ENCODE data around the gene DAB1.

The DAB1 gene

GRCh38 chr1:57142999-57143398 lies 280.9 kb downstream of the DAB1 start:
- no peak for DNase-seq

- no peak for DNase-seq
Measured at GRCh38 chr1:57142169-57142568, 281.7 kb downstream of the DAB1 start.

GRCh38 chr1:57138432-57139078 lies 285.3 kb downstream of the DAB1 start:
- no peak for DNase-seq

GRCh38 chr1:57137980-57138379 lies 285.9 kb downstream of the DAB1 start:
- no peak for DNase-seq

GRCh38 chr1:57134803-57135202 lies 289.1 kb downstream of the DAB1 start:
- no peak for DNase-seq

- no peak for DNase-seq
Measured at GRCh38 chr1:57133686-57134085, 290.2 kb downstream of the DAB1 start.

- DNase-seq: no peak
Measured at GRCh38 chr1:57132993-57133622, 290.8 kb downstream of the DAB1 start.

GRCh38 chr1:57131701-57132394 lies 292.0 kb downstream of the DAB1 start:
- no peak for DNase-seq

GRCh38 chr1:57131257-57131656 lies 292.6 kb downstream of the DAB1 start:
- DNase-seq: no peak

- no peak for DNase-seq
Measured at GRCh38 chr1:57129865-57130264, 294.0 kb downstream of the DAB1 start.

GRCh38 chr1:57127976-57128375 lies 295.9 kb downstream of the DAB1 start:
- no peak for DNase-seq

GRCh38 chr1:57124768-57125446 lies 299.0 kb downstream of the DAB1 start:
- no peak for DNase-seq

- no peak for DNase-seq
Measured at GRCh38 chr1:57124170-57124569, 299.7 kb downstream of the DAB1 start.

GRCh38 chr1:57122031-57122430 lies 301.8 kb downstream of the DAB1 start:
- DNase-seq: no peak

GRCh38 chr1:57118948-57119603 lies 304.8 kb downstream of the DAB1 start:
- no peak for DNase-seq

GRCh38 chr1:57117753-57118152 lies 306.1 kb downstream of the DAB1 start:
- DNase-seq: no peak

- no peak for DNase-seq
Measured at GRCh38 chr1:57116871-57117270, 307.0 kb downstream of the DAB1 start.

GRCh38 chr1:57115030-57115614 lies 308.7 kb downstream of the DAB1 start:
- no peak for DNase-seq

- DNase-seq: no peak
Measured at GRCh38 chr1:57112148-57112547, 311.7 kb downstream of the DAB1 start.

- no peak for DNase-seq
Measured at GRCh38 chr1:57111175-57111574, 312.7 kb downstream of the DAB1 start.

- no peak for DNase-seq
Measured at GRCh38 chr1:57109883-57110282, 314.0 kb downstream of the DAB1 start.

GRCh38 chr1:57109247-57109646 lies 314.6 kb downstream of the DAB1 start:
- no peak for DNase-seq

- no peak for DNase-seq
Measured at GRCh38 chr1:57106296-57106695, 317.6 kb downstream of the DAB1 start.

All from NCI-H1417 treated with DMSO at 0.1 percent for 48 hours (cell line).